AG10803 (cell line): ENCODE data around the gene HOXA3.

Experiments
- DNase-seq: peaks from one replicate; pipeline ENCODE4 v3.0.0; 2010; ENCODE audit warnings: low read depth
- H3K4me3 ChIP-seq: 2 replicates; pipeline ENCODE4 v1.5.1; 2011; ENCODE audit warnings: mild to moderate bottlenecking, low read length, control low read depth
- CTCF ChIP-seq: conservative IDR thresholded peaks from 2 replicates; pipeline ENCODE4 v1.5.1; 2011; ENCODE audit warnings: mild to moderate bottlenecking, low read length, control low read depth, inconsistent platforms

HOXA3 gene

GRCh38 chr7:27151931-27152815, at the start of gene HOXA3:
TSS of gene HOXA3 (minus strand) at chr7:27152583. CDS start at chr7:27110640, 41,943 bp downstream.
- peak; percentile 84 for DNase-seq
- TF ChIP-seq CTCF: no peak
- H3K4me3 ChIP-seq: peak within 1 kb of the TSS; percentile 84

GRCh38 chr7:27201580-27202017, 49.2 kb upstream of the HOXA3 start:
- no peak for TF ChIP-seq CTCF
- H3K4me3 ChIP-seq: no peak overlapping the region
- DNase-seq: no peak

GRCh38 chr7:27200761-27201579, 48.6 kb upstream of the HOXA3 start:
- DNase-seq: no peak
- peak overlapping the region; percentile 65 for H3K4me3 ChIP-seq
- TF ChIP-seq CTCF: peak; percentile 12; the same call in 1 of the 2 replicates

DNA sequence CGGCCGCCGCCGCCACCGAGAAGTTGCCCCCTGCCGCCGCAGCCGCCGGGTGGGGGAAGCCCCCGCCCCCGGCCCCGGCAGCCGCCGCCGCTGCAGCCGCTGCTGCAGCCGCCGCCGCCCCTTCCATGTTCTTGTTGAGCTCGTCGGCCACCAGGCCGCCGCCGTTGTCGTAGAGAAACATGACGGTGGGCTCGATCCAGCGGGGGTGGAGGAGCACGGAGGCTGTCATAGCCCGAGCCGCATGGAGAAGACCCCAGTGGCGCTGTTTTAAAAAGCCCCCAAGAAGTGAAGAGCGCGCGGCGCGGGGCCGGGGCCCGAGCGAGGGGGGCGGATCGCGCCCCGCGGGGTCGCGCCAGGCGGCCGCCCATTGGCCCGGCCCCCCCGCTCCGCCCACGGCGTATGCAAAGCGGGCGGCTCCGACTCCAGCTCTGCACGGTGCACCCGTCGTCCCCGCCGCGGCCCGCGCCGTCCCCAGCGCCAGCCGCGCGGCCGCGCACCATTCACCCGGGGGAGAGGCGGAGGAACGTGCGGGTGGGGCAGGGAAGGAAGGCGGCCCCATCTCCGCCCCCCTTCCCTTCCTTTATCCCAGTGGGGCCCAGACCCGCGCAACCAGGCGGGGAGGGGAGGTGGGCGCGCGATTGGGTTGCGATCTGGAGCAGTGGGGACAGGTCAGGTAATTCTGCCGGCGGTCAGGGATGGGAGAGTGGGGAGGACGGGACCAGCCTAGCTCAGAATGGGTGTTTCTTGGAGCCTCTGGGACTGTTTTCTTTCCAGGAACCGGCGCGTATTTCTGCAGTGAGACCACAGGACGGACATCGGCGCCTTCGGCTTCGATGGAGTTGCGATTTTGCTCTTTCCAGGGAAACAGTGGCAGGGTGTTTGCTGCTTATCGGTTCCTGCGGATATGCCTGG, 47.7 kb upstream of the HOXA3 start, which contains the start of gene HOXA13:
TSS of gene HOXA13 (minus strand) at position 243 of the 912 bp plus-strand sequence. CDS start at position 229, 14 bp downstream.
- peak; percentile 44 for DNase-seq
- TF ChIP-seq CTCF: no peak
- peak within 1 kb of the TSS; percentile 65 for H3K4me3 ChIP-seq

DNA sequence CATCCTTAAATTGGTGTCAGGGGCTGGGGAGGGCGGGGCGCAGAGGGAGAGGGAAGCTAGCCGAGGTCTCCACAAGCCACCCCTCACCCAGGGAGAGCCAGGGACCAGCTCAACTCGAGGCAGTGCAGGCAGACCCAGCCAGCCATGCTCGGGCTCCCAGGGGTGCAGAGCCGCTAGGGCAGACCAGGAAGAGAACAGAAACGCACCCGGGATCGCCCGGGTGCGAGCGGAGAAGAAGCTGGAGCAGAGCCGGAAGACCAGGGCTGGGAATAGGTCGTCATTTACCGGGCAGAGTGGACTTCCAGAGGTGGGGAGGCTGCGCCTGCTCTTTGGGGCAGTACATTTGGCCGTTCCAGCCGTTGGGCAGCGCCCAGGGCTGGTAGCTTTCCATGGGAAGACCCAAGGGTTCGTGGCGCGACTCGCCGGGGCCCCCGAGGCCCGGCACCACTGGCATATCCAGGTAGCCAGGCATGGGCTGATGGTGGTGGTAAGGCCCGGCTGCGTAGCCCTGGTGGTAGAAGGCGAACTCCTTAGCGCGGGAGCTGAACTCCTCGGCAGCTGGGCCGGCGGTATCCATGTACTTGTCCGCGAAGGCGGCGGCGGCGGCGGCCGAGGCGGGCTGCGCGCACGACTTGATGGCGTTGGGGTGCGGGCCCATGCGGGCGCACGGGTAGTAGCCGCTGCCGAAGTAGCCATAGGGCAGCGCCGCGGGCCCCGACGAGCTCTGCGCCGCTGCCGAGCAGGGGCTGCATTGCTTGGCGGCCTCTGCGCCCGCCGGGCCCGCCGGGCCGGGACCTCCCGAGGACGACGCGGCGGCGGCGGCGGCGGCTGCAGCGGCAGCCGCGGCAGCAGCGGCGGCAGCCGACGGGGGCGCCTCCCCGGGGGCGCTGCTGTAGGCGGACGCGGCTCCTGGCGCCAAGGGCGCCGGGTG, 46.8 kb upstream of the HOXA3 start:
- peak; percentile 37 for DNase-seq
- peak overlapping the region; percentile 55 for H3K4me3 ChIP-seq

More for the DNA sequence above, 46.8 kb upstream of the HOXA3 start:
- TF ChIP-seq CTCF: no peak
